Keratinocyte (primary cell): ENCODE measurements around the gene STRADB. TPM values are rescaled to one million over a fixed set of nuclear protein-coding genes. Genes with fewer than 3 reads are reported as not detected.

ENCODE experiments used
- DNase-seq: peaks from one replicate; pipeline ENCODE4 v3.0.0-alpha.2; 2011; ENCODE audit warnings: low read depth, missing footprints, low spot score
- FAIRE-seq: peaks from 2 replicates; lab custom pipeline; 2011; peaks lifted over from hg19 to GRCh38; lab: Jason Lieb, UNC
- H2AFZ ChIP-seq: 2 replicates; pipeline ENCODE4 v1.6.0; 2012; ENCODE audit warnings: low read length, control low read depth, inconsistent platforms; ENCODE audit not compliant: control insufficient read depth
- H3K27ac ChIP-seq: 2 replicates; pipeline ENCODE4 v1.5.1; 2011; ENCODE audit warnings: low read length; ENCODE audit not compliant: control insufficient read depth, insufficient read depth
- H3K27me3 ChIP-seq: 3 replicates; pipeline ENCODE4 v1.6.0; 2011; ENCODE audit warnings: low read length; ENCODE audit not compliant: control insufficient read depth, insufficient read depth; ENCODE audit errors: extremely low read depth
- H3K36me3 ChIP-seq, 2 experiments: 2 replicates in 1 of 2; 3 replicates in 1 of 2; pipeline ENCODE4 v1.5.1; 2011; ENCODE audit warnings: low read length in 2 of 2, mild to moderate bottlenecking in 1 of 2; ENCODE audit not compliant: control insufficient read depth in 2 of 2, insufficient read depth in 2 of 2; ENCODE audit errors: extremely low read depth in 1 of 2
- H3K4me1 ChIP-seq: 3 replicates; pipeline ENCODE4 v1.5.1; 2011; ENCODE audit warnings: low read length; ENCODE audit not compliant: control insufficient read depth, insufficient read depth; ENCODE audit errors: extremely low read depth
- H3K4me2 ChIP-seq: 3 replicates; pipeline ENCODE4 v1.6.0; 2011; ENCODE audit warnings: low read depth, low read length; ENCODE audit not compliant: control insufficient read depth, insufficient read depth; ENCODE audit errors: extremely low read depth
- H3K4me3 ChIP-seq, 3 experiments: fragments of 200-600 bp in 1 of 3; sonication (generic) in 1 of 3; 2 replicates in 2 of 3; 3 replicates in 1 of 3; pipeline ENCODE4 v1.5.1; 2011 to 2016; ENCODE audit warnings: low read length in 3 of 3, mild to moderate bottlenecking in 3 of 3, control low read depth in 2 of 3, inconsistent platforms in 1 of 3, low read depth in 1 of 3, mixed read lengths in 1 of 3, mixed run types in 1 of 3, moderate library complexity in 1 of 3; ENCODE audit not compliant: control insufficient read depth in 2 of 3, insufficient read depth in 2 of 3; ENCODE audit errors: extremely low read depth in 1 of 3
- H3K79me2 ChIP-seq: 2 replicates; pipeline ENCODE4 v1.6.0; 2012; ENCODE audit warnings: low read length; ENCODE audit not compliant: control insufficient read depth, insufficient read depth
- H3K9ac ChIP-seq: 3 replicates; pipeline ENCODE4 v1.6.0; 2011; ENCODE audit warnings: low read length; ENCODE audit not compliant: control insufficient read depth, insufficient read depth; ENCODE audit errors: extremely low read depth
- H3K9me1 ChIP-seq: 3 replicates; pipeline ENCODE4 v1.6.0; 2011; ENCODE audit warnings: low read length; ENCODE audit not compliant: control insufficient read depth, insufficient read depth; ENCODE audit errors: extremely low read depth
- H3K9me3 ChIP-seq: 2 replicates; pipeline ENCODE4 v1.5.1; 2012; ENCODE audit warnings: low read depth, low read length; ENCODE audit not compliant: control insufficient read depth
- H4K20me1 ChIP-seq: 3 replicates; pipeline ENCODE4 v1.6.0; 2011; ENCODE audit warnings: low read length; ENCODE audit not compliant: control insufficient read depth, insufficient read depth; ENCODE audit errors: extremely low read depth
- CTCF ChIP-seq, 3 experiments: IDR thresholded peaks in 1 of 3; conservative IDR thresholded peaks in 1 of 3; optimal IDR thresholded peaks in 1 of 3; 2 replicates in 2 of 3; 3 replicates in 1 of 3; pipeline versions ENCODE3 to v1.5.1; 2011; ENCODE audit warnings: low read length in 3 of 3, mild to moderate bottlenecking in 3 of 3, moderate library complexity in 2 of 3, control low read depth in 1 of 3, inconsistent platforms in 1 of 3; ENCODE audit not compliant: insufficient read depth in 2 of 3; ENCODE audit errors: extremely low read depth in 1 of 3
- EZH2 ChIP-seq: IDR thresholded peaks from one replicate; pipeline ENCODE4 v1.6.1; 2012; ENCODE audit warnings: inconsistent platforms, mild to moderate bottlenecking, low read length, moderate library complexity
- dilution Hi-C: fragments of 300-500 bp; cut with MboI; formaldehyde crosslinking; loops from one replicate; pipeline ENCODE4 v1.7.0; 2020; ENCODE audit warnings: low sequenced_read_pairs; ENCODE audit not compliant: extremely low pct_ligation_motif_present
- polyA plus RNA-seq, 5 experiments: library from polyadenylated mRNA; depleted of rRNA in 3 of 5; stranded (reverse) in 3 of 5; stranded (forward) in 1 of 5; unstranded in 1 of 5; fragments of >200 nt; gene quantifications; 1 replicate in 1 of 5; 2 replicates in 3 of 5; 3 replicates in 1 of 5; pipeline versions ENCODE4 v1.2.1 to v1.2.3, GENCODE V29; 2011 to 2012; ENCODE audit warnings: missing spikeins in 2 of 5, low read depth in 1 of 5, low replicate concordance in 1 of 5

The STRADB gene
- polyA plus RNA-seq, 1 donor (not counting 4 experiments of a cell fraction or from before 2014, with no cell fraction given), result 14.6 TPM

GRCh38 chr2:201458381-201458780 lies 6.8 kb downstream of the STRADB start:
- Histone ChIP-seq H3K4me2 (no peak overlapping the region), H3K79me2 (no peaks in the 10 kb centered on the region), H3K9ac (no peak overlapping the region), H3K4me3 (no peak overlapping the region), H3K9me1 (no peaks in the 10 kb centered on the region), H3K36me3 (peaks cover 4 to 5% of the 10 kb centered on the region in 2 experiments), H3K27me3 (no peaks in the 10 kb centered on the region), H3K4me1 (no peaks in the 10 kb centered on the region), H3K9me3 (no peaks in the 10 kb centered on the region), H4K20me1 (no peaks in the 10 kb centered on the region), H3K27ac (no peak overlapping the region), H2AFZ (no peak overlapping the region)
- FAIRE-seq (no peak), DNase-seq (no peak)
- TF ChIP-seq CTCF (optimal IDR thresholded peaks at IDR 0.05 in 1 of 3, IDR thresholded peaks at IDR 0.05 in 1 of 3, conservative IDR thresholded peaks at IDR 0.05 in 1 of 3; ENCODE audit: extremely low read depth in 1 of 3, insufficient read depth in 2 of 3, low read length in 3 of 3), result no peak
- TF ChIP-seq EZH2, result no peak
- dilution Hi-C loops, result no loop called here

- no peaks in the 10 kb centered on the region for H3K27me3 ChIP-seq
- no peaks in the 10 kb centered on the region for H4K20me1 ChIP-seq
- dilution Hi-C loops, result no loop called here
- peaks cover 9 to 10% of the 10 kb centered on the region in 2 experiments for H3K36me3 ChIP-seq
- no peaks in the 10 kb centered on the region for H3K9me1 ChIP-seq
- no peak overlapping the region for H3K9ac ChIP-seq
- TF ChIP-seq EZH2 (no peak), CTCF (optimal IDR thresholded peaks at IDR 0.05 in 1 of 3, IDR thresholded peaks at IDR 0.05 in 1 of 3, conservative IDR thresholded peaks at IDR 0.05 in 1 of 3; ENCODE audit: extremely low read depth in 1 of 3, insufficient read depth in 2 of 3, low read length in 3 of 3) (no peak)
- FAIRE-seq (no peak), DNase-seq (no peak)
- no peaks in the 10 kb centered on the region for H3K79me2 ChIP-seq
- H3K4me3 ChIP-seq, result no peak overlapping the region
- H3K9me3 ChIP-seq, result no peaks in the 10 kb centered on the region
- H3K4me2 ChIP-seq, result no peak overlapping the region
- no peak overlapping the region for H3K27ac ChIP-seq
- no peak overlapping the region for H2AFZ ChIP-seq
- no peaks in the 10 kb centered on the region for H3K4me1 ChIP-seq
Measured at GRCh38 chr2:201460532-201460931, 9.0 kb downstream of the STRADB start.
